Measurements from ENCODE around the gene CRHR2.

Gene CRHR2

DNA sequence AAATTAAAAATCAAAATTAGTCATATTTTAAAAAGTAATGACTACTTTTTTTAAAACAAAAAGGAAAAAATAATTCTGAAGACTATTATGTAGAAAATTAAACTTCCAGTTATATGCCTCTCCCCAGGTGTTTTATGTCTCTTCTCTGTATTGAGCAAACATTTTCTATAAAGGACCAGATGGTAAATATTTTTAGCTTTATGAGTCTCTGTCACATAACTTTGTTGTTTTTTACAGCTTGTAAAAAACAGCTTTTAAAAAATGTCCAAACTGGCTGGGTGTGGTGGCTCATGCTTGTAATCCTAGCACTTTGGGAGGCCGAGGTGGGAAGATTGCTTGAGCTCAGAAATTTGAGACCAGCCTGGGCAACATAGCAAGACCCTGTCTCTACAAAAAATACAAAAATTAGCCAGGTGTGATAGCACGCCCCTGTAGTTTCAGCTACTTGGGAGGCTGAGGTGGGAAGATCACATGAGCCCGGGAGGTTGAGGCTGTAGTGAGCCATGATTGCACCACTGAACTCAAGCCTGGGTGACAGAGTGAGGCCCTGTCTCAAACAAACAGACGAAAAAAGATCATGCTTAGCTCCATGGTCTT is 64.1 kb downstream of the CRHR2 start:
- no peak for DNase-seq (ENCODE audit: low spot score)

DNA sequence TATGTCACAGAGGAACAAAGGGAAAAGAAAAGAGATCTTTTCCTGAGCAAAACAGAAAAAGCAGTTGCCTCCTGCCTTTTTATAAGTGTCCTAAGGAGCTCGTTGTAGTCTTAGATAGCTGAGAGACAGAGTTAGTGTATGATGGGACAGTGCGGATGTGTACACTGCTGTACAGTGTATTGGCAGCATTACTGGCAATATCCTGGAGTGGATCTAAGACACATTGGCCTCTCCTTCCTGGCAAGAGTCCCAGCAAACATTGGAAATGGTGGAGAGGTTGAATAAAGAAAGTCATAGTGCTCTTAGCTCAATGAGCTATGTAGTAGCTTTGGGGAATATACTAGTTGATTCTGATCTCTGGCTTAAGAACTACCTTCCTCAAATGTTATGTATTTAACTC is 64.9 kb downstream of the CRHR2 start:
- DNase-seq (ENCODE audit: low spot score), result no peak

DNA sequence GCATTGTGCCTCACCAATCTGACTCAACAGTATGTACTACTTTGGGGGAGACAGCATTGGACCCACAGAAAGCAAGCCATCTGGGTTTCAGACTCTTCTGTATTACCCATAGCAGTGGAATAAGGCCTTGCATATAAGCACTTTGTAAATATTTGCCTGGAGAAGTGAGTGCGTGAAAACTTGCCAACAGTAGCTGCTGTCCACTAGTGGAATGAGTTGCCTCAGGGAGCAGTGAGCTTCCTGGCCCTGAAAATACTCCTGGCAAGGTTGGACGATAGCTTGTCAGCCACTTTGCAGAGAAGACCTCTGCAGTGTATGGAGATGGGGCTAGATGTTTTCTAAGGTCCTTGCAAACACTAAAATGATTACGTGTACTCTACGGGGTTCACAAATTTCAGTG is 65.9 kb downstream of the CRHR2 start:
- no peak for DNase-seq (ENCODE audit: low spot score)

DNA sequence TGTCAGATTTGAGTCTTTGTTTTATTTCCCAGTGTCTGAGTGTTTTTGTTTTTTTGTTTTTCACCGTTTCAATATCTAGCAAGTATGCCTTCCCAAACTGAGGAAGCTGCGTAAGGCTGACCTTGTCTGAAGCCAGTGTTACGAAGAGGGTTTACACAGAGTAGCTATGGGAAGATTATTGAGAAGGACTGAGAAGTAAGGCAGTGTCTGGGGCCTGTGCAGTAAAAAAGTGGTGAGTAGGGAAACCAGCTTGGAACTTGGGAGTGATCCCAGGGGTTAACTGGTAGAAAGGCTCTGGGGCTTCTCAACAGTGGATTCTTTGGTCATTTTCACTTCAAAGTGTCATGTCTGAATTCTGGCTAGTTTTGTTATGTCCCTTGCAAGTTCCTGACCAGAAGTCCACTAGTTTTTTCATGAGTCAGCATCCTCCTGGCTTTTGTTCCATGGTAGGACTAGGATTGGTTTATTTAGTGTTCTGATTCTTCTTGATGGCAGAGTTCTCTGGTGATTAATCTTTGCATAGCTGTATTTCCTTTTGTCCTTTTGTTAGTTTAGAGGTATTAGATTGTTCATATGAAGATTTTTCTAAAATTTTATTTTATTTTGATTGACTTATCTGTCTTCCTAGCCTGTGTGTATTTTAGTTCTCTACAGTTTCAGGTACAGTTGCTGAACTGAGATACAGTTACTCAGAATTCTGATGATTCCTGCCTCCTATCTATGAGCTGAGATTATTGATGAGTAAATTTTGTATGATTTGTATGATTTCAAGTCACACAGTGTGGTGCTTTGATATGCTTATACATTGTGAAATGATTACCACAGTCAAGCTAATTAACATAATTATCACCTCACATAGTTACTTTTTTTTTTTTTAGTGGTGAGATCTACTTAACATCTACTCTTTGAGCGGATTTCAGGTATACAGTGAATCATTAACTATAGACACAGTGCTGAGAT is 68.6 kb downstream of the CRHR2 start:
- DNase-seq (ENCODE audit: low spot score), result no peak

DNA sequence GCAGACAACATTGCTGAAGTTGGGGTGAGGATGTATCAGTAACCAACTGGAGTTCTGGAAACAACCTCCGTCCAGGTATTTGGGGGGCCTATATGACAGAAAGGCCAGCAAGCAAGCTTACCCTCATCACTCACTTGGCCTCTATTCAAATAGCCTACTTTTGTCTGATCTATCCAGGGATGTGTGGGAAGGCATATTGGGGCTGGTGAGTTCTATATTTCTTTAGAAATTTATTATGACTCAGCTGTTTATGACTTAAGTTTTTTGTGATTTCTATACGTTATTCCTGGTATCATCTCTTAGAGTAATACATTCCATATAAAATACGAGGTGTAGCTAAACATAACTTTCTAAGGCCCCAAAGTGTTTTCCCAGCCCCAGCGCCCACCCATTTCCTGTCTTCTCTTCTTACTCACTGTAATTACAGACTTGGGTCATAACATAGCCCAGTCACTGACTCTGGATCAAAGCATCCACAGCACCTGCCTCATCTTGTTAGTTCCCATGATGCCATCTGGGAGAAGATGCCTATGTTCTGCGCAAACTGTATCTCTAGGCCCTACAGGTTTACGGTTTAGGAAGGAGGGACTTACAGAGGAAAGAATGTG is 69.5 kb downstream of the CRHR2 start:
- no peak for DNase-seq (ENCODE audit: low spot score)

DNA sequence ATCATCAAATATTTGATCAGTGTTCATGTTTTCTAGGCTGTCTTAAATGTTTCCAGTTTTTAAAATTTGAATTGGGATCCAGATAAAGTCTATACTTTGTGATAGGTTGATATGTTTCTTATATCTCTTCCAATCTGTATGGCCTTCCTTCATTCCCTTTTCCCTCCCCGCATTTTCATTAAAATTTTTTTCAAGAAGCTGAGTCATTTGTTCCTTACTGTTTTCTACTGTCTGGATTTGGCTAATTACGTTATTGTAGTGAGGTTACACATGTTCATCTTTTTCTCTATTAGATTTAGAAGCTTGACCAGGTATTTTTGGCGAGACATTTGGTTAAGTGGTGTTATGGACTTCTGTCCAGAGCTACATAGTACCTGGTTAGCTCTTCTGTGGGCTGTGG is 76.4 kb downstream of the CRHR2 start:
- DNase-seq (ENCODE audit: low spot score), result no peak

DNA sequence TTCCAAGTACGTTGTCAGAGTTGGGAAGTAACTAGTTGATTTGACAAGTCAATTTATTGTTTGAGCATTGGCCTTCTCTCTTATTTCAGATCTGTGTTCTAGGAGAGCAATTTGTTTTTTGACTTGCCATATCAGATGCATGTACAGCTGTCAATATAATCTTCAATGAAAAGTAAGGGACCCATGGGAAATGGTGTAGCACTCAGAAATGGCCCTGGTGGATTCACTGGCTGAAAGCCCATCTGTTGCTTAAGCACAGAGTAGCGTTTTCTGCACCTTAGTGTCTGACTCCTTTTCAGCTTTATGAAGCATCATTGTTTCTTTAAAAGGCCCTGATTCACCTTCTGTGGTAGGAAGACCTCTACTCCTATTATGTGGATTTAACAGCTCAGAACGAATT is 77.4 kb downstream of the CRHR2 start:
- DNase-seq (ENCODE audit: low spot score), result no peak

Data from CD4-positive, alpha-beta T cell treated with Interleukin-6 at 100 ng/mL for 8 hours (primary cell).